ENCODE data around the gene IDH1. TPM values are rescaled to one million over a fixed set of nuclear protein-coding genes. Genes with fewer than 3 reads are reported as not detected.
A peak's percentile ranks its signal among the peaks of the same experiment; 100 is the strongest.
"Not testable (repeated sequence)": the region's sequence is repeated elsewhere in the genome, so short reads cannot be mapped to it uniquely, and the experiment has no call there.

The IDH1 gene
- total RNA-seq, 1 experiment from 2014 or later: 50.2 TPM

DNA sequence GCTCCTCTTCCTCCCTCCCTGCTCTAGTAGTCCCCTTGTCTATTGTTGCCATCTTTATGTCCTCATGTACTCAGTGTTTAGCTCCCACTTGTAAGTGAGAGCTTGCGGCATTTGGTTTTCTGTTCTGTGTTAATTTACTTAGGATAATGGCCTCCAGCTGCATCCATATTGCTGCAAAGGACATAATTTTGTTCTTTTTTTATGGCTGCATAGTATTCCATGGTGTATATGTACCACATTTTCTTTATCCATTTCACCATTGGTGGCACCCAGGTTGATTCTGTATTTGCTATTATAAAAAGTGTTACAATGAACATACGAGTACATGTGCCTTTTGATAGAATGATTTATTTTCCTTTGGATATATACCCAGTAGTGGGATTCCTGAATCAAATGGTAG, 23.7 kb upstream of the IDH1 start:
- no TSS peak for BruUV-seq (replicated peaks)
- Mint-ChIP-seq H3K4me3 (ENCODE audit: unreplicated experiment) (no peak overlapping the region), H3K4me1 (ENCODE audit: insufficient read depth, unreplicated experiment) (no peaks in the 10 kb centered on the region), H3K27me3 (ENCODE audit: insufficient read depth, unreplicated experiment) (no peaks in the 10 kb centered on the region), H3K36me3 (ENCODE audit: insufficient read depth, unreplicated experiment) (peaks cover 81% of the 10 kb centered on the region), H3K9me3 (ENCODE audit: unreplicated experiment) (no peaks in the 10 kb centered on the region), H3K27ac (ENCODE audit: low read depth, unreplicated experiment) (no peak overlapping the region)
- ChIA-PET POLR2A (no interaction called here), CTCF (interaction anchor here (0.6 to 0.9 kb wide), 2 partner anchors 9 to 1277 kb away, joined by 3 read pairs; no protein-coding TSS in a partner anchor)
- no peak for DNase-seq (ENCODE audit: unreplicated experiment)
- intact Hi-C loops (cut with micrococcal nuclease): no loop called here
- TF ChIP-seq, protein P1, sequence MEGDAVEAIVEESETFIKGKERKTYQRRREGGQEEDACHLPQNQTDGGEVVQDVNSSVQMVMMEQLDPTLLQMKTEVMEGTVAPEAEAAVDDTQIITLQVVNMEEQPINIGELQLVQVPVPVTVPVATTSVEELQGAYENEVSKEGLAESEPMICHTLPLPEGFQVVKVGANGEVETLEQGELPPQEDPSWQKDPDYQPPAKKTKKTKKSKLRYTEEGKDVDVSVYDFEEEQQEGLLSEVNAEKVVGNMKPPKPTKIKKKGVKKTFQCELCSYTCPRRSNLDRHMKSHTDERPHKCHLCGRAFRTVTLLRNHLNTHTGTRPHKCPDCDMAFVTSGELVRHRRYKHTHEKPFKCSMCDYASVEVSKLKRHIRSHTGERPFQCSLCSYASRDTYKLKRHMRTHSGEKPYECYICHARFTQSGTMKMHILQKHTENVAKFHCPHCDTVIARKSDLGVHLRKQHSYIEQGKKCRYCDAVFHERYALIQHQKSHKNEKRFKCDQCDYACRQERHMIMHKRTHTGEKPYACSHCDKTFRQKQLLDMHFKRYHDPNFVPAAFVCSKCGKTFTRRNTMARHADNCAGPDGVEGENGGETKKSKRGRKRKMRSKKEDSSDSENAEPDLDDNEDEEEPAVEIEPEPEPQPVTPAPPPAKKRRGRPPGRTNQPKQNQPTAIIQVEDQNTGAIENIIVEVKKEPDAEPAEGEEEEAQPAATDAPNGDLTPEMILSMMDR (IDR thresholded peaks at IDR 0.05; ENCODE audit: unreplicated experiment): no peak

DNA sequence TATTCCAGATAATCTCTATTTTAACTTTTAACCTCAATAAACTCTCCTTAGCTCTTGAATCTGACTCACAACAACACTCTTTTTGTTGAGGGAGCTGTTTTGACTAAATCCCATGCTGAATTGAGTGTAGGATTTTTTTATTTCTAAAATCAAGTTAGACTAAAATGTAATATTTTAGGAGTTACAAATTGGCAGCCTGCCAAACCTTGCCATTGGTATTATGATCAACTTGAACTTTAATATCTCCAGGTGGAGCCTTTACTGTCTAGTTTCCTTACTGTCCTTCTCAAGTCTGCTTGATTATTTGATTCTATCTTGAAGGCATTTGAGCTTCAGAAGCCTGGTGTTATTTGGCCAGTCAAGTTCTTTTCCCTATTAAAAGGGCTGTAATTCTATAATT, 19.9 kb upstream of the IDH1 start:
- H3K36me3 Mint-ChIP-seq (ENCODE audit: insufficient read depth, unreplicated experiment): peaks cover 88% of the 10 kb centered on the region
- intact Hi-C loops (cut with micrococcal nuclease): no loop called here
- TF ChIP-seq, protein P1 (IDR thresholded peaks at IDR 0.05; ENCODE audit: unreplicated experiment): no peak
- peak overlapping the region; percentile 20 for H3K27ac Mint-ChIP-seq (ENCODE audit: low read depth, unreplicated experiment)
- H3K4me1 Mint-ChIP-seq (ENCODE audit: insufficient read depth, unreplicated experiment): no peaks in the 10 kb centered on the region
- ChIA-PET CTCF (interaction anchor here (0.8 to 1.5 kb wide), 3 partner anchors 99 to 1200 kb away, joined by 3 read pairs; no protein-coding TSS in a partner anchor), POLR2A (interaction anchor here (0.7 to 1.8 kb wide), 2 partner anchors 8 to 126 kb away, joined by 3 to 8 read pairs; partner anchors contain the start of gene PIKFYVE)
- no peak overlapping the region for H3K4me3 Mint-ChIP-seq (ENCODE audit: unreplicated experiment)
- H3K27me3 Mint-ChIP-seq (ENCODE audit: insufficient read depth, unreplicated experiment): no peaks in the 10 kb centered on the region
- DNase-seq (ENCODE audit: unreplicated experiment): no peak
- no peaks in the 10 kb centered on the region for H3K9me3 Mint-ChIP-seq (ENCODE audit: unreplicated experiment)
- BruUV-seq (replicated peaks): no TSS peak

DNA sequence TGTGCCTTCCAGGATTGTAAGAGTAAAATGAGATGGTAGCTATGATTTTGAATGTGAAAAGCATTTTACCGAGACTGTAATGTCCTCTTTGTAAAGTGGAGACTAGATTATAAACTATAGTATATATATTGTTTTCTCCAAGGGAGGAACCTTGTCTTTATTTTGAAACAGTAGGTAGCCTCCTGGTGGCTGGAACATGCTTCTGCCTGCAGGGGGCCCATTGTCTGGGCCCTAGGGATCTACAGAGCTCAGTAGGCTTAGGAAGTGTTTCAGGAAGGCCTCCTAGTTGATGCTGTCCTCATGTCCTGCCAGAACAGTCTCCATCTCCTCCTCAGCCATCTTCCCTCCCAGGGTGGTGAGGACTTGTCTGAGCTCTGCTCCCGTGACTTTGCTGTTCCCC, 14.2 kb upstream of the IDH1 start:
- TF ChIP-seq, protein P1 (IDR thresholded peaks at IDR 0.05; ENCODE audit: unreplicated experiment): no peak
- Mint-ChIP-seq H3K27ac (ENCODE audit: low read depth, unreplicated experiment) (no peak overlapping the region), H3K9me3 (ENCODE audit: unreplicated experiment) (no peaks in the 10 kb centered on the region), H3K4me3 (ENCODE audit: unreplicated experiment) (no peak overlapping the region), H3K4me1 (ENCODE audit: insufficient read depth, unreplicated experiment) (peaks cover 27% of the 10 kb centered on the region), H3K27me3 (ENCODE audit: insufficient read depth, unreplicated experiment) (no peaks in the 10 kb centered on the region), H3K36me3 (ENCODE audit: insufficient read depth, unreplicated experiment) (peaks cover 35% of the 10 kb centered on the region)
- CTCF ChIA-PET: interaction anchor here (0.6 to 5.8 kb wide), 10 partner anchors 10 to 1692 kb away, joined by 3 to 38 read pairs (median 4); partner anchors contain the start of gene IDH1
- intact Hi-C loops (cut with micrococcal nuclease): no loop called here
- DNase-seq (ENCODE audit: unreplicated experiment): no peak
- POLR2A ChIA-PET: interaction anchor here (0.8 to 5.9 kb wide), 3 partner anchors 15 to 127 kb away, joined by 3 to 159 read pairs (median 3); partner anchors contain the start of gene IDH1
- no TSS peak for BruUV-seq (replicated peaks)

DNA sequence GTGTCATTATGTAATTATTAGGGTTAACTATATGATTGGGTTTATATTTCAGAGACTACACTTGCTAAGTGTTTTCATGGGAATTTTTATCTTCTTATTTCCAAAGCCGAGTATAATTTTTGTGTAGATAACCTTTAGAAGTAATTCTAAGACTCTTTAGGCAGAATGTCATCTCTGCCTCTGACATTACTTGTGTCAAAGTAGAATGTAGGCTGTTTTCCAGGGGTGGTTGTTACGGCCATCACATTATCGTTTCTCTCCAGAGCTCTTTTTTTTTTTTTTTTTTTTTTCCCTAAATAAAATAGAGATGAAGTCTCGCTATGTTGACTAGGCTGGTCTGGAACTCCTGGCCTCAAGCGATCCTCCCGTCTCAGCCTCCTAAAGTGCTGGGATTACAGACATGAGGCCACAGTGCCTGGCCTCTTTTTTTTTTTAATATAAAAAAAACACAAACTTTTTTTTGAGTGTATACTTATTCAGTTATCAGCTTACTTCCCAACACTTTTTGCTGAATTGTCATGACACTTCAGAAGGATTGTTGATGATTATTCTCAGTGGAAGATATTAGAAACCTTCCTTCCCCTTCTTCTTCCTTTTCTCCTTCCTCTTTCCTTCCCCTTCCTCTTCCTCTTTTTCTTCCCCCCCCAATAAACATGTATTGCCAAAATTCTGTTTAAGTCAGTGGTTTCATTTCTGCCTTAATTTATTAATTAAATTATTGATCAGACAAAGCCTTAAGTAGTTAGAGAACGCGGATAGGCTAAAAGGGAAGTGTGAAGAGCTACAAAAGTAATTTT, 13.5 kb upstream of the IDH1 start:
- H3K36me3 Mint-ChIP-seq (ENCODE audit: insufficient read depth, unreplicated experiment): peaks cover 28% of the 10 kb centered on the region
- H3K4me3 Mint-ChIP-seq (ENCODE audit: unreplicated experiment): peak overlapping the region; percentile 90
- H3K9me3 Mint-ChIP-seq (ENCODE audit: unreplicated experiment): no peaks in the 10 kb centered on the region
- no TSS peak for BruUV-seq (replicated peaks)
- no peaks in the 10 kb centered on the region for H3K27me3 Mint-ChIP-seq (ENCODE audit: insufficient read depth, unreplicated experiment)
- ChIA-PET POLR2A (interaction anchor here (0.6 to 5.9 kb wide), 6 partner anchors 14 to 126 kb away, joined by 3 to 159 read pairs (median 4); partner anchors contain the start of gene IDH1), CTCF (interaction anchor here (0.6 to 5.8 kb wide), 12 partner anchors 12 to 1947 kb away, joined by 3 to 38 read pairs (median 4); partner anchors contain the start of genes IDH1 and METTL21A)
- TF ChIP-seq, protein P1 (IDR thresholded peaks at IDR 0.05; ENCODE audit: unreplicated experiment): no peak
- intact Hi-C loops (cut with micrococcal nuclease): no loop called here
- peaks cover 27% of the 10 kb centered on the region for H3K4me1 Mint-ChIP-seq (ENCODE audit: insufficient read depth, unreplicated experiment)
- no peak for DNase-seq (ENCODE audit: unreplicated experiment)
- H3K27ac Mint-ChIP-seq (ENCODE audit: low read depth, unreplicated experiment): peak overlapping the region; percentile 96

DNA sequence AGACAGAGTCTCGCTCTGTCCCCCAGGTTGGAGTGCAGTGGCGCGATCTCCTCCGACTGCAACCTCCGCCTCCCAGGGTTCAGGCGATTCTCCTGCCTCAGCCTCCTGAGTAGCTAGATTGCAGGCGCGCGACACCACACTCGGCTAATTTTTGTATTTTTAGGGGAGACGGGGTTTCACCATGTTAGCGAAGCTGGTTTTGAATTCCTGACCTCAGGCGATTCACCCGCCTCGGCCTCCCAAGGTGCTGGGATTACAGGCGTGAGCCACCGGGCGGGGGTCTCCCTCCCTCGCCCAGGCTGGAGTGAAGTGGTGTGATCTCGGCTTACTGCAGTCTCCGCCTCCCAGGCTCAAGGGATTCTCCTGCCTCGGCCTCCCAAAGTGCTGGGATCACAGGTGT, 12.7 kb upstream of the IDH1 start:
- Mint-ChIP-seq H3K4me3 (ENCODE audit: unreplicated experiment) (peak overlapping the region; percentile 90), H3K27ac (ENCODE audit: low read depth, unreplicated experiment) (peak overlapping the region; percentile 96), H3K4me1 (ENCODE audit: insufficient read depth, unreplicated experiment) (peaks cover 27% of the 10 kb centered on the region), H3K36me3 (ENCODE audit: insufficient read depth, unreplicated experiment) (peaks cover 20% of the 10 kb centered on the region)
- ChIA-PET POLR2A (interaction anchor here (0.7 to 5.9 kb wide), 7 partner anchors 9 to 556 kb away, joined by 3 to 159 read pairs (median 10); partner anchors contain the start of genes CCNYL1 and IDH1), CTCF (interaction anchor here (0.6 to 5.8 kb wide), 11 partner anchors 14 to 1948 kb away, joined by 3 to 38 read pairs (median 4); partner anchors contain the start of genes IDH1 and METTL21A)
- DNase-seq (ENCODE audit: unreplicated experiment); BruUV-seq (replicated peaks); intact Hi-C loops (cut with micrococcal nuclease); H3K27me3 Mint-ChIP-seq (ENCODE audit: insufficient read depth, unreplicated experiment); H3K9me3 Mint-ChIP-seq (ENCODE audit: unreplicated experiment): not testable (repeated sequence)
